ENCODE data around the gene SOAT1.

DNA sequence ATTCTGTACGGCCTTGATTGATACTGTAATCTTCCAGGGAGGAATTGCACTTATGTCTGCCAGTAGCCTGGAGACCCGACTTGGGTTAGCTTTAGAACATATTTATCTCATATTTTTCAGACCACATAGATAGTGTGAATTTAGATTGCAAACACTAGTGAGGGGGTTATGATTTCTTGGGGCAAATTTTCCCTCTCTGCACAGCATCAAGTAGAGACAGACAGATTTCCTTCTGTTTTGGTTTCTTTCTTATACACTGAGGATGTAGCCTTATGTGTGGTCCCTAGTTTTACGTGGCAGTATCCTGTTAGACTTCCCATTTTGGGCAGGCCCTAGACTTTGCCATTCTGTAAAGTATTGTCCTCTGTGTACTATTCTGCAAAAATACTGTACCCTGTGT is 29.0 kb downstream of the SOAT1 start:
- TF ChIP-seq, protein P1, sequence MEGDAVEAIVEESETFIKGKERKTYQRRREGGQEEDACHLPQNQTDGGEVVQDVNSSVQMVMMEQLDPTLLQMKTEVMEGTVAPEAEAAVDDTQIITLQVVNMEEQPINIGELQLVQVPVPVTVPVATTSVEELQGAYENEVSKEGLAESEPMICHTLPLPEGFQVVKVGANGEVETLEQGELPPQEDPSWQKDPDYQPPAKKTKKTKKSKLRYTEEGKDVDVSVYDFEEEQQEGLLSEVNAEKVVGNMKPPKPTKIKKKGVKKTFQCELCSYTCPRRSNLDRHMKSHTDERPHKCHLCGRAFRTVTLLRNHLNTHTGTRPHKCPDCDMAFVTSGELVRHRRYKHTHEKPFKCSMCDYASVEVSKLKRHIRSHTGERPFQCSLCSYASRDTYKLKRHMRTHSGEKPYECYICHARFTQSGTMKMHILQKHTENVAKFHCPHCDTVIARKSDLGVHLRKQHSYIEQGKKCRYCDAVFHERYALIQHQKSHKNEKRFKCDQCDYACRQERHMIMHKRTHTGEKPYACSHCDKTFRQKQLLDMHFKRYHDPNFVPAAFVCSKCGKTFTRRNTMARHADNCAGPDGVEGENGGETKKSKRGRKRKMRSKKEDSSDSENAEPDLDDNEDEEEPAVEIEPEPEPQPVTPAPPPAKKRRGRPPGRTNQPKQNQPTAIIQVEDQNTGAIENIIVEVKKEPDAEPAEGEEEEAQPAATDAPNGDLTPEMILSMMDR (IDR thresholded peaks at IDR 0.05) = no peak
- TF ChIP-seq POLR2A (IDR thresholded peaks at IDR 0.05) = no peak
